CD4-positive, alpha-beta T cell (primary cell): Measurements from ENCODE around the gene REL. TPM values are rescaled to one million over a fixed set of nuclear protein-coding genes. Genes with fewer than 3 reads are reported as not detected.

Source experiments
- ATAC-seq: fragments of 200-7000 bp; cut with Tn5 transposase; one replicate; pipeline ENCODE4 v1.10.0; 2022; ENCODE audit warnings: mild to moderate bottlenecking; ENCODE audit not compliant: poor library complexity
- CTCF ChIA-PET: fragments of 350-600 bp; sonication (Branson Sonifier 250); formaldehyde crosslinking; loops from one replicate; lab custom pipeline; 2021; ENCODE audit warnings: antibody characterized with exemption, inconsistent platforms; lab: Charles Lee
- POLR2A ChIA-PET: fragments of 350-600 bp; sonication (Branson Sonifier 250); formaldehyde crosslinking; loops from one replicate; lab custom pipeline; 2021; ENCODE audit warnings: antibody characterized with exemption, inconsistent platforms; lab: Charles Lee
- DNase-seq, 14 experiments: peaks; one replicate each; pipeline ENCODE4 v3.0.0-alpha.2; 2013 to 2020; ENCODE audit warnings: mixed read lengths in 2 of 14
- H3K27ac ChIP-seq, 2 donors: one replicate each; pipeline versions ENCODE4 v1.5.1 to v1.7.0; 2013; ENCODE audit warnings: low read length in 2 of 2, low read depth in 1 of 2, mild to moderate bottlenecking in 1 of 2
- H3K27me3 ChIP-seq, 2 experiments: 1 replicate in 1 of 2; 2 replicates in 1 of 2; pipeline versions ENCODE4 v1.6.1 to v1.7.0; 2013; ENCODE audit warnings: low read length in 2 of 2, control low read depth in 1 of 2, mild to moderate bottlenecking in 1 of 2, moderate library complexity in 1 of 2; ENCODE audit not compliant: insufficient read depth in 2 of 2, control insufficient read depth in 1 of 2
- H3K36me3 ChIP-seq: one replicate; pipeline ENCODE4 v1.6.1; 2013; ENCODE audit warnings: low read length, control low read depth; ENCODE audit not compliant: insufficient read depth
- H3K4me1 ChIP-seq: one replicate; pipeline ENCODE4 v1.6.1; 2013; ENCODE audit warnings: low read length, control low read depth; ENCODE audit not compliant: insufficient read depth
- H3K4me3 ChIP-seq: one replicate; pipeline ENCODE4 v1.5.1; 2013; ENCODE audit warnings: mild to moderate bottlenecking, low read length, moderate library complexity
- H3K9me3 ChIP-seq, 2 experiments: 1 replicate in 1 of 2; 2 replicates in 1 of 2; pipeline versions ENCODE4 v1.6.1 to v1.7.0; 2013; ENCODE audit warnings: low read length in 2 of 2, mild to moderate bottlenecking in 2 of 2, control low read depth in 1 of 2, moderate library complexity in 1 of 2; ENCODE audit not compliant: control insufficient read depth in 1 of 2, insufficient read depth in 1 of 2
- H3K27ac Mint-ChIP-seq: one replicate; pipeline ENCODE4 v1.8.0; 2020; ENCODE audit warnings: mixed read lengths
- H3K27me3 Mint-ChIP-seq: one replicate; pipeline ENCODE4 v1.8.0; 2021; ENCODE audit warnings: mixed read lengths
- H3K36me3 Mint-ChIP-seq: one replicate; pipeline ENCODE4 v1.8.0; 2021; ENCODE audit warnings: low read depth, mixed read lengths
- H3K4me1 Mint-ChIP-seq: one replicate; pipeline ENCODE4 v1.8.0; 2021; ENCODE audit warnings: low read depth, mixed read lengths
- H3K4me3 Mint-ChIP-seq: one replicate; pipeline ENCODE4 v1.8.0; 2020; ENCODE audit warnings: mild to moderate bottlenecking, mixed read lengths
- H3K9me3 Mint-ChIP-seq: one replicate; pipeline ENCODE4 v1.8.0; 2020; ENCODE audit warnings: mixed read lengths
- CTCF ChIP-seq: fragments of 200-600 bp; IDR thresholded peaks from one replicate; pipeline ENCODE4 v1.8.0; 2022; ENCODE audit warnings: antibody characterized with exemption, mild to moderate bottlenecking
- intact Hi-C, 2 experiments: fragments of 100-400 bp; cut with DNase I in 1 of 2; cut with micrococcal nuclease in 1 of 2; formaldehyde crosslinking; loops; one replicate each; pipeline versions ENCODE4 v1.15.1 to v1.9.0; 2023 to 2025; cut with DNase I, micrococcal nuclease
- total RNA-seq, 174 experiments: library from RNA in 2 of 174; stranded (reverse) in 2 of 174; gene quantifications; one replicate each; pipeline ENCODE4 v1.2.3 and lab custom pipeline; 2021 to 2026

Gene REL
- total RNA-seq, 2 experiments from 2014 or later = 91.9 to 99.9 TPM

GRCh38 chr2:60961457-60961856, 80.1 kb downstream of the REL start:
- Histone ChIP-seq H3K4me3 (no peak overlapping the region), H3K27ac (no peak overlapping the region), H3K36me3 (no peaks in the 10 kb centered on the region), H3K4me1 (no peaks in the 10 kb centered on the region), H3K27me3 (no peaks in the 10 kb centered on the region), H3K9me3 (no peaks in the 10 kb centered on the region)
- ChIA-PET CTCF (no interaction called here), POLR2A (no interaction called here)
- H3K36me3 Mint-ChIP-seq = peaks cover 7% of the 10 kb centered on the region
- H3K27ac Mint-ChIP-seq = no peak overlapping the region
- TF ChIP-seq CTCF = no peak
- ATAC-seq (no peak), DNase-seq (no peak)
- peaks cover 36% of the 10 kb centered on the region for H3K4me1 Mint-ChIP-seq
- H3K9me3 Mint-ChIP-seq = no peaks in the 10 kb centered on the region
- no peaks in the 10 kb centered on the region for H3K27me3 Mint-ChIP-seq
- no peak overlapping the region for H3K4me3 Mint-ChIP-seq
- intact Hi-C loops = no loop called here

GRCh38 chr2:60962528-60962927, 81.2 kb downstream of the REL start:
- no peaks in the 10 kb centered on the region for H3K27me3 Mint-ChIP-seq
- Histone ChIP-seq H3K4me1 (peaks cover 3% of the 10 kb centered on the region), H3K4me3 (no peak overlapping the region), H3K36me3 (no peaks in the 10 kb centered on the region), H3K9me3 (no peaks in the 10 kb centered on the region), H3K27ac (no peak overlapping the region), H3K27me3 (no peaks in the 10 kb centered on the region)
- H3K27ac Mint-ChIP-seq = no peak overlapping the region
- peaks cover 4% of the 10 kb centered on the region for H3K36me3 Mint-ChIP-seq
- ChIA-PET CTCF (no interaction called here), POLR2A (no interaction called here)
- intact Hi-C loops = no loop called here
- ATAC-seq = no peak
- DNase-seq = no peak
- H3K9me3 Mint-ChIP-seq = no peaks in the 10 kb centered on the region
- TF ChIP-seq CTCF = no peak
- H3K4me1 Mint-ChIP-seq = peaks cover 47% of the 10 kb centered on the region
- no peak overlapping the region for H3K4me3 Mint-ChIP-seq

DNA sequence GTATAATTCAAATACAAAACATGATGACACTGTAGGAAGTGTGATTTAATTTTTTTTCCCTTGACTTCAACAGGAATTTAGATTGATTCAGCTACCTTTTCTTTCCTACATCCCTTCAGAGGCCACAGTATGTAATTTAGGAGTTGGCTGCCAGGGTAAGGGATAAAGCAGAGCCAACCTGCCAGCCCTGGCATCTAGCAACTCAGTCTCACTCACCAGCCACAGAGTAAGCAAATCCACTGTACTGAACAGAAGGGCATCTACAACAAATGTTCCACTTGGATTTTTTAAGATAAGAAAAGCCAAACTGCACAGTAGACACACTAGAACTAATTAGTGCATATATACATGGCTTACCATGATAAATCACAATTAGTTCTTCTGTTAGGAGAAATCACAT, 81.8 kb downstream of the REL start:
- peaks cover 53% of the 10 kb centered on the region for H3K4me1 Mint-ChIP-seq
- H3K4me3 Mint-ChIP-seq = no peak overlapping the region
- Histone ChIP-seq H3K27ac (no peak overlapping the region), H3K9me3 (no peaks in the 10 kb centered on the region), H3K36me3 (no peaks in the 10 kb centered on the region), H3K4me3 (no peak overlapping the region), H3K4me1 (peaks cover 3% of the 10 kb centered on the region), H3K27me3 (no peaks in the 10 kb centered on the region)
- intact Hi-C loops = no loop called here
- ChIA-PET POLR2A (no interaction called here), CTCF (no interaction called here)
- peak overlapping the region; percentile 88 for H3K27ac Mint-ChIP-seq
- H3K27me3 Mint-ChIP-seq = no peaks in the 10 kb centered on the region
- no peak for TF ChIP-seq CTCF
- peaks cover 4% of the 10 kb centered on the region for H3K36me3 Mint-ChIP-seq
- no peaks in the 10 kb centered on the region for H3K9me3 Mint-ChIP-seq
- ATAC-seq (no peak), DNase-seq (no peak)
